Endodermal cell (in vitro differentiated cells): ENCODE results near the gene PRSS12. TPM values are rescaled to one million over a fixed set of nuclear protein-coding genes. Genes with fewer than 3 reads are reported as not detected.

ENCODE experiments used
- DNase-seq: peaks from one replicate; pipeline ENCODE4 v3.0.0-alpha.2; 2017
- H3K27ac ChIP-seq: 2 replicates; pipeline ENCODE4 v1.5.1; 2013; ENCODE audit warnings: mild to moderate bottlenecking, low read depth, low read length, moderate library complexity
- H3K27me3 ChIP-seq: 2 replicates; pipeline ENCODE4 v1.6.1; 2013; ENCODE audit warnings: mild to moderate bottlenecking, low read length, moderate library complexity; ENCODE audit not compliant: insufficient read depth, control insufficient read depth, poor library complexity, severe bottlenecking
- H3K36me3 ChIP-seq: 2 replicates; pipeline ENCODE4 v1.7.0; 2013; ENCODE audit warnings: mild to moderate bottlenecking, low read length, moderate library complexity; ENCODE audit not compliant: control insufficient read depth, insufficient read depth
- H3K4me1 ChIP-seq: one replicate; pipeline ENCODE4 v1.7.0; 2013; ENCODE audit warnings: low read length; ENCODE audit not compliant: control insufficient read depth, insufficient read depth
- H3K4me3 ChIP-seq: 2 replicates; pipeline ENCODE4 v1.5.1; 2013; ENCODE audit warnings: mild to moderate bottlenecking, low read length, moderate library complexity
- H3K9ac ChIP-seq: 2 replicates; pipeline ENCODE4 v1.6.1; 2013; ENCODE audit warnings: mild to moderate bottlenecking, low read length, moderate library complexity; ENCODE audit not compliant: poor library complexity, severe bottlenecking; ENCODE audit errors: extremely low read depth
- H3K9me3 ChIP-seq: 2 replicates; pipeline ENCODE4 v1.6.1; 2013; ENCODE audit warnings: mild to moderate bottlenecking, low read length, moderate library complexity; ENCODE audit not compliant: control insufficient read depth
- H3K27ac Mint-ChIP-seq: 2 replicates; pipeline ENCODE4 v1.8.0; 2020; ENCODE audit warnings: mixed read lengths
- H3K27me3 Mint-ChIP-seq: 2 replicates; pipeline ENCODE4 v1.8.0; 2021; ENCODE audit warnings: mild to moderate bottlenecking, mixed read lengths; ENCODE audit not compliant: insufficient read depth
- H3K36me3 Mint-ChIP-seq: 2 replicates; pipeline ENCODE4 v1.8.0; 2020; ENCODE audit warnings: low read depth, mixed read lengths
- H3K4me1 Mint-ChIP-seq: 2 replicates; pipeline ENCODE4 v1.8.0; 2020; ENCODE audit warnings: mixed read lengths
- H3K4me3 Mint-ChIP-seq: 2 replicates; pipeline ENCODE4 v1.8.0; 2020; ENCODE audit warnings: mild to moderate bottlenecking, moderate library complexity, mixed read lengths
- H3K9me3 Mint-ChIP-seq: 2 replicates; pipeline ENCODE4 v1.8.0; 2020; ENCODE audit warnings: mild to moderate bottlenecking, mixed read lengths
- CTCF ChIP-seq: fragments of 200-600 bp; sonication (generic); conservative IDR thresholded peaks from 2 replicates; pipeline ENCODE4 v1.5.0; 2021; ENCODE audit warnings: antibody characterized with exemption, mild to moderate bottlenecking
- WGBS, 2 experiments: methylation state at CpG; one replicate each; pipeline versions ENCODE4 v1.1.5 to v1.1.7; 2013; ENCODE audit warnings: missing lambda C conversion rate in 2 of 2, mixed read lengths in 1 of 2; ENCODE audit not compliant: insufficient coverage in 1 of 2, insufficient read length in 1 of 2; 5-methylcytosine and 5-hydroxymethylcytosine counted together
- total RNA-seq, 2 donors: library from RNA; stranded (reverse); fragmentation: NEBNext Ultra II Directional in 1 of 2; extraction: Animal tissue kit (Norgen Biotek cat#: 25700) in 1 of 2; gene quantifications; 2 replicates in 1 of 2; 3 replicates in 1 of 2; pipeline ENCODE4 v1.2.1, GENCODE V29; 2021

Gene PRSS12
- total RNA-seq, 2 donors from 2014 or later = 4.1 to 5.3 TPM

GRCh38 chr4:118314221-118314620 is 38.6 kb downstream of the PRSS12 start:
- Histone ChIP-seq H3K4me3 (no peak overlapping the region), H3K27me3 (no peaks in the 10 kb centered on the region), H3K36me3 (no peaks in the 10 kb centered on the region), H3K27ac (no peak overlapping the region), H3K9me3 (no peaks in the 10 kb centered on the region), H3K9ac (no peak overlapping the region), H3K4me1 (no peaks in the 10 kb centered on the region)
- 90 to 94% methylated on average over 2 of the region's 2 CpGs for WGBS, 2 experiments
- no peaks in the 10 kb centered on the region for H3K27me3 Mint-ChIP-seq
- H3K4me1 Mint-ChIP-seq = no peaks in the 10 kb centered on the region
- DNase-seq = no peak
- H3K9me3 Mint-ChIP-seq = no peaks in the 10 kb centered on the region
- TF ChIP-seq CTCF = no peak
- H3K4me3 Mint-ChIP-seq = no peak overlapping the region
- H3K27ac Mint-ChIP-seq = no peak overlapping the region
- no peaks in the 10 kb centered on the region for H3K36me3 Mint-ChIP-seq

GRCh38 chr4:118313098-118313497 is 39.7 kb downstream of the PRSS12 start:
- Histone ChIP-seq H3K4me3 (no peak overlapping the region), H3K4me1 (no peaks in the 10 kb centered on the region), H3K36me3 (no peaks in the 10 kb centered on the region), H3K9ac (no peak overlapping the region), H3K27me3 (no peaks in the 10 kb centered on the region), H3K27ac (no peak overlapping the region), H3K9me3 (no peaks in the 10 kb centered on the region)
- H3K4me1 Mint-ChIP-seq = peaks cover 3% of the 10 kb centered on the region
- no peaks in the 10 kb centered on the region for H3K27me3 Mint-ChIP-seq
- peak; percentile 50 for DNase-seq
- H3K4me3 Mint-ChIP-seq = no peak overlapping the region
- no peak for TF ChIP-seq CTCF
- no peaks in the 10 kb centered on the region for H3K36me3 Mint-ChIP-seq
- WGBS, 2 experiments = 78 to 91% methylated on average over 6 of the region's 6 CpGs
- no peaks in the 10 kb centered on the region for H3K9me3 Mint-ChIP-seq
- H3K27ac Mint-ChIP-seq = no peak overlapping the region

- no peak for TF ChIP-seq CTCF
- Histone ChIP-seq H3K27me3 (no peaks in the 10 kb centered on the region), H3K4me3 (no peak overlapping the region), H3K4me1 (no peaks in the 10 kb centered on the region), H3K36me3 (no peaks in the 10 kb centered on the region), H3K27ac (no peak overlapping the region), H3K9ac (no peak overlapping the region), H3K9me3 (no peaks in the 10 kb centered on the region)
- Mint-ChIP-seq H3K9me3 (no peaks in the 10 kb centered on the region), H3K27ac (no peak overlapping the region), H3K36me3 (no peaks in the 10 kb centered on the region), H3K27me3 (no peaks in the 10 kb centered on the region), H3K4me3 (no peak overlapping the region), H3K4me1 (peaks cover 9% of the 10 kb centered on the region)
- DNase-seq = no peak
- 58 to 83% methylated on average over 2 to 3 of the region's 4 CpGs for WGBS, 2 experiments
Measured at GRCh38 chr4:118308306-118309030, 44.3 kb downstream of the PRSS12 start.
